Muscle of leg (tissue), 11 donors: ENCODE measurements around the gene NRAP. TPM values are rescaled to one million over a fixed set of nuclear protein-coding genes. Genes with fewer than 3 reads are reported as not detected.

Experiments used
- DNase-seq: peaks from one replicate; pipeline ENCODE4 v3.0.0; 2013
- H3K27ac ChIP-seq: one replicate; pipeline ENCODE4 v1.5.1; 2013; ENCODE audit warnings: mild to moderate bottlenecking, low read length, control low read depth
- H3K27me3 ChIP-seq: one replicate; pipeline ENCODE4 v1.6.1; 2013; ENCODE audit warnings: low read length; ENCODE audit not compliant: control insufficient read depth, insufficient read depth
- H3K36me3 ChIP-seq: one replicate; pipeline ENCODE4 v1.6.1; 2013; ENCODE audit warnings: low read length; ENCODE audit not compliant: control insufficient read depth, insufficient read depth
- H3K4me1 ChIP-seq: one replicate; pipeline ENCODE4 v1.6.1; 2013; ENCODE audit warnings: low read length; ENCODE audit not compliant: control insufficient read depth, insufficient read depth
- H3K4me3 ChIP-seq: one replicate; pipeline ENCODE4 v1.5.1; 2013; ENCODE audit warnings: low read length, control low read depth
- H3K9me3 ChIP-seq: replicated peaks from 2 replicates; pipeline ENCODE4 v1.6.1; 2013; ENCODE audit warnings: low read depth, low read length; ENCODE audit not compliant: control insufficient read depth
- WGBS: methylation state at CpG from one replicate; pipeline ENCODE4 v1.1.5; 2013; ENCODE audit warnings: missing lambda C conversion rate; ENCODE audit not compliant: insufficient coverage; 5-methylcytosine and 5-hydroxymethylcytosine counted together
- polyA plus RNA-seq, 8 donors: library from polyadenylated mRNA; unstranded; fragments of 120-200 nt; gene quantifications; one replicate each; pipeline versions ENCODE4 v1.2.1 to v1.2.3, GENCODE V29; 2013; ENCODE audit warnings: inconsistent platforms in 1 of 8, low replicate concordance in 1 of 8; ENCODE audit not compliant: insufficient read length in 8 of 8, insufficient read depth in 1 of 8
- total RNA-seq: library from RNA; stranded (reverse); fragments of 120-200 nt; gene quantifications from one replicate; pipeline ENCODE4 v1.2.4, GENCODE V29; 2013

The NRAP gene
- total and polyA plus RNA-seq, 9 donors = 2.6 to 17.5 (median 7.2) TPM

GRCh38 chr10:113681533-113682470, 18.0 kb upstream of the NRAP start:
- no peaks in the 10 kb centered on the region for H3K27me3 ChIP-seq
- no peak overlapping the region for H3K27ac ChIP-seq
- peaks cover 11% of the 10 kb centered on the region for H3K9me3 ChIP-seq
- DNase-seq = no peak
- peaks cover 9% of the 10 kb centered on the region for H3K4me1 ChIP-seq
- no peaks in the 10 kb centered on the region for H3K36me3 ChIP-seq
- WGBS = 82% methylated on average over 4 of the region's 5 CpGs
- no peak overlapping the region for H3K4me3 ChIP-seq

GRCh38 chr10:113680190-113681111, 16.6 kb upstream of the NRAP start:
- Histone ChIP-seq H3K4me3 (peak overlapping the region; percentile 84), H3K4me1 (peaks cover 9% of the 10 kb centered on the region), H3K27me3 (no peaks in the 10 kb centered on the region), H3K27ac (peak overlapping the region; percentile 99), H3K9me3 (peaks cover 5% of the 10 kb centered on the region), H3K36me3 (no peaks in the 10 kb centered on the region)
- WGBS = 5% methylated on average over 17 of the region's 28 CpGs
- DNase-seq = peak; percentile 72

- Histone ChIP-seq H3K27ac (peak within 1 kb of the TSS; percentile 99), H3K4me3 (peak within 1 kb of the TSS; percentile 84), H3K9me3 (peaks cover 2% of the 10 kb centered on the region), H3K36me3 (no peaks in the 10 kb centered on the region), H3K4me1 (peaks cover 9% of the 10 kb centered on the region), H3K27me3 (no peaks in the 10 kb centered on the region)
- peak; percentile 90 for DNase-seq
- under 1% methylated on average over 59 of the region's 68 CpGs for WGBS
Measured at GRCh38 chr10:113679463-113680189, 15.8 kb upstream of the NRAP start, which contains the start of gene CASP7. Gene CASP7 (plus strand): TSS chr10:113679912. CDS start chr10:113697494, 17,582 bp downstream.

GRCh38 chr10:113666682-113667252, 2.9 kb upstream of the NRAP start:
- Histone ChIP-seq H3K27ac (no peak overlapping the region), H3K36me3 (no peaks in the 10 kb centered on the region), H3K4me3 (no peak overlapping the region), H3K9me3 (peaks cover 11% of the 10 kb centered on the region), H3K4me1 (no peaks in the 10 kb centered on the region), H3K27me3 (peaks cover 11% of the 10 kb centered on the region)
- WGBS = no CpG with 5 or more reads among the region's 5 CpGs
- DNase-seq = no peak

- DNase-seq = peak; percentile 33
- H3K27ac ChIP-seq = no peak overlapping the region
Measured at GRCh38 chr10:113665806-113666354, 2.0 kb upstream of the NRAP start.

GRCh38 chr10:113665352-113665751, 1.5 kb upstream of the NRAP start:
- no peak for DNase-seq
- H3K36me3 ChIP-seq = no peaks in the 10 kb centered on the region
- H3K27me3 ChIP-seq = peaks cover 3% of the 10 kb centered on the region
- H3K4me3 ChIP-seq = no peak overlapping the region
- WGBS = 69% methylated on average over 3 of the region's 4 CpGs
- peaks cover 2% of the 10 kb centered on the region for H3K9me3 ChIP-seq
- no peaks in the 10 kb centered on the region for H3K4me1 ChIP-seq
- H3K27ac ChIP-seq = no peak overlapping the region

More at GRCh38 chr10:113665806-113666354, 2.0 kb upstream of the NRAP start:
- H3K36me3 ChIP-seq = no peaks in the 10 kb centered on the region
- H3K4me3 ChIP-seq = no peak overlapping the region
- 58% methylated on average over 2 of the region's 6 CpGs for WGBS
- H3K9me3 ChIP-seq = peaks cover 7% of the 10 kb centered on the region
- H3K4me1 ChIP-seq = no peaks in the 10 kb centered on the region
- H3K27me3 ChIP-seq = peaks cover 7% of the 10 kb centered on the region

GRCh38 chr10:113663142-113663541, 699 bp downstream of the NRAP start:
- Histone ChIP-seq H3K4me1 (no peaks in the 10 kb centered on the region), H3K27ac (no peak overlapping the region), H3K9me3 (no peaks in the 10 kb centered on the region), H3K4me3 (no peak overlapping the region), H3K27me3 (peaks cover 3% of the 10 kb centered on the region), H3K36me3 (no peaks in the 10 kb centered on the region)
- WGBS = 0% methylated on average over 1 of the region's 5 CpGs
- no peak for DNase-seq

GRCh38 chr10:113661332-113661731, 2.5 kb downstream of the NRAP start:
- H3K36me3 ChIP-seq = no peaks in the 10 kb centered on the region
- no peaks in the 10 kb centered on the region for H3K9me3 ChIP-seq
- no peaks in the 10 kb centered on the region for H3K4me1 ChIP-seq
- no peak for DNase-seq
- no peaks in the 10 kb centered on the region for H3K27me3 ChIP-seq
- H3K27ac ChIP-seq = no peak overlapping the region
- H3K4me3 ChIP-seq = no peak overlapping the region
- WGBS = no CpG with 5 or more reads among the region's 2 CpGs

GRCh38 chr10:113657544-113657943, 6.3 kb downstream of the NRAP start:
- H3K4me1 ChIP-seq = no peaks in the 10 kb centered on the region
- H3K4me3 ChIP-seq = no peak overlapping the region
- H3K27me3 ChIP-seq = peaks cover 8% of the 10 kb centered on the region
- no peaks in the 10 kb centered on the region for H3K9me3 ChIP-seq
- H3K36me3 ChIP-seq = no peaks in the 10 kb centered on the region
- no peak for DNase-seq
- H3K27ac ChIP-seq = no peak overlapping the region
